ENCODE results near the gene LACC1. TPM values are rescaled to one million over a fixed set of nuclear protein-coding genes. Genes with fewer than 3 reads are reported as not detected.

Gene LACC1
- total RNA-seq, 1 experiment from 2014 or later, result 3.7 TPM

DNA sequence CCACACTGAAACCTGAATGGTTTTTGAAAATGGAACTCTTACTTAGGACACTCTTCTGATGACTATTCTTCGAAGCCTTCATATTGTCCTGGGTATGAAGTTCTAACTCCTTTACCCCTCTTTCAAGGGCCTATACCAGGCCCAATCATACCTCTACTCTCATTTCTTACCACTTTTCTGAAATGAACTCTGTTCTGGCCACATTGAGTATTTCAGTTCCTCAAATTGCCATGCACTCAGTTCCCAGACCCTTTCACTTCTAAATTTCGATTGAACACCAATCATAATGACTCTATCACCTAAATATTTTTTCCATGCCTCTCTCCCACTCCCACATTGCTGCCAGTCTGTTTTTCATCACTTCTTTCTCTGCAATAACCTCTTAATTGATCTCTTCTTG, 53.7 kb downstream of the LACC1 start:
- Histone ChIP-seq H3K9ac (ENCODE audit: extremely low read depth, insufficient read length, low read length) (no peak overlapping the region), H4K5ac (ENCODE audit: insufficient read length, low read depth, low read length) (no peak overlapping the region), H3K27ac (ENCODE audit: insufficient read length, low read depth, low read length) (no peak overlapping the region), H3K23ac (ENCODE audit: insufficient read length, low read depth, low read length) (no peak overlapping the region), H3K14ac (ENCODE audit: insufficient read depth, low read length) (no peak overlapping the region), H2BK5ac (ENCODE audit: insufficient read length, low read length) (no peak overlapping the region), H3K4me1 (ENCODE audit: insufficient read depth, low read length) (no peaks in the 10 kb centered on the region), H3K9me3 (ENCODE audit: control insufficient read depth, low read depth, low read length) (no peaks in the 10 kb centered on the region), H2AFZ (ENCODE audit: low read length) (no peak overlapping the region), H3T11ph (ENCODE audit: low read length) (no peak overlapping the region), H3K79me2 (ENCODE audit: insufficient read depth, low read length) (no peaks in the 10 kb centered on the region), H4K8ac (replicated peaks; ENCODE audit: insufficient read length, low read depth, low read length) (no peak overlapping the region), H4K91ac (ENCODE audit: insufficient read length, low read depth, low read length) (no peak overlapping the region), H3K4me2 (ENCODE audit: insufficient read depth, insufficient read length, low read length) (no peak overlapping the region), H3K18ac (ENCODE audit: insufficient read length, low read depth, low read length) (no peak overlapping the region), H3K4ac (ENCODE audit: low read depth, low read length) (no peak overlapping the region), H3K79me1 (ENCODE audit: insufficient read depth, low read depth, low read length, poor library complexity, severe bottlenecking) (no peaks in the 10 kb centered on the region), H2BK120ac (ENCODE audit: low read depth, low read length, poor library complexity, severe bottlenecking) (no peak overlapping the region), H3K23me2 (ENCODE audit: insufficient read length, low read depth, low read length, poor library complexity, severe bottlenecking) (no peaks in the 10 kb centered on the region), H3K56ac (ENCODE audit: insufficient read length, low read depth, low read length) (no peak overlapping the region), H2BK15ac (ENCODE audit: low read depth, low read length) (no peak overlapping the region), H2BK20ac (ENCODE audit: low read depth, low read length, poor library complexity, severe bottlenecking) (no peak overlapping the region), H3K27me3 (ENCODE audit: insufficient read depth, low read length) (no peaks in the 10 kb centered on the region), H2BK12ac (ENCODE audit: insufficient read length, low read depth, low read length) (no peak overlapping the region), H4K20me1 (ENCODE audit: control insufficient read depth, insufficient read depth, insufficient read length) (no peaks in the 10 kb centered on the region), H2AK5ac (ENCODE audit: insufficient read length, low read length) (no peak overlapping the region)
- Mint-ChIP-seq H3K36me3 (ENCODE audit: insufficient read depth in 1 of 3, low read depth in 3 of 3) (no peaks in the 10 kb centered on the region), H3K27me3 (ENCODE audit: low read depth) (no peaks in the 10 kb centered on the region), H3K27ac (no peak overlapping the region), H3K4me3 (no peak overlapping the region), H3K9me3 (peaks cover 5 to 8% of the 10 kb centered on the region in 2 experiments; a peak in 2 of 5 replicates), H3K4me1 (peaks cover 8 to 11% of the 10 kb centered on the region in 2 experiments)
- DNase-seq, result no peak
- TF ChIP-seq, protein P1, sequence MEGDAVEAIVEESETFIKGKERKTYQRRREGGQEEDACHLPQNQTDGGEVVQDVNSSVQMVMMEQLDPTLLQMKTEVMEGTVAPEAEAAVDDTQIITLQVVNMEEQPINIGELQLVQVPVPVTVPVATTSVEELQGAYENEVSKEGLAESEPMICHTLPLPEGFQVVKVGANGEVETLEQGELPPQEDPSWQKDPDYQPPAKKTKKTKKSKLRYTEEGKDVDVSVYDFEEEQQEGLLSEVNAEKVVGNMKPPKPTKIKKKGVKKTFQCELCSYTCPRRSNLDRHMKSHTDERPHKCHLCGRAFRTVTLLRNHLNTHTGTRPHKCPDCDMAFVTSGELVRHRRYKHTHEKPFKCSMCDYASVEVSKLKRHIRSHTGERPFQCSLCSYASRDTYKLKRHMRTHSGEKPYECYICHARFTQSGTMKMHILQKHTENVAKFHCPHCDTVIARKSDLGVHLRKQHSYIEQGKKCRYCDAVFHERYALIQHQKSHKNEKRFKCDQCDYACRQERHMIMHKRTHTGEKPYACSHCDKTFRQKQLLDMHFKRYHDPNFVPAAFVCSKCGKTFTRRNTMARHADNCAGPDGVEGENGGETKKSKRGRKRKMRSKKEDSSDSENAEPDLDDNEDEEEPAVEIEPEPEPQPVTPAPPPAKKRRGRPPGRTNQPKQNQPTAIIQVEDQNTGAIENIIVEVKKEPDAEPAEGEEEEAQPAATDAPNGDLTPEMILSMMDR (conservative IDR thresholded peaks at IDR 0.05), result no peak
- WGBS (ENCODE audit: extremely low coverage, insufficient read length, low lambda C conversion rate), result no CpG with 5 or more reads among the region's 2 CpGs

Data from H9 (cell line).